Measurements from ENCODE around the gene MEF2C. TPM values are rescaled to one million over a fixed set of nuclear protein-coding genes. Genes with fewer than 3 reads are reported as not detected.
"Not testable (repeated sequence)": the region's sequence is repeated elsewhere in the genome, so short reads cannot be mapped to it uniquely, and the experiment has no call there.

Gene MEF2C
- polyA plus RNA-seq, 3 donors: 32.0 to 89.3 (median 88.3) TPM

- no peaks in the 10 kb centered on the region for H3K27me3 ChIP-seq (ENCODE audit: control insufficient read depth in 2 of 2, insufficient read depth in 2 of 2, low read length in 2 of 2)
- no peak overlapping the region for H2AFZ ChIP-seq (ENCODE audit: insufficient read depth, low read depth, low read length, poor library complexity, severe bottlenecking)
- no peak for DNase-seq
- no peak overlapping the region for H3K27ac Mint-ChIP-seq
- no peak overlapping the region for H3K9ac ChIP-seq (ENCODE audit: insufficient read depth, low read length, poor library complexity, severe bottlenecking)
- intact Hi-C loops (cut with micrococcal nuclease): no loop called here
- H3K4me2 ChIP-seq (replicated peaks; ENCODE audit: extremely low read depth, low read length, poor library complexity, severe bottlenecking): no peak overlapping the region
- no peaks in the 10 kb centered on the region for H3K4me1 ChIP-seq (ENCODE audit: control insufficient read depth in 1 of 2, insufficient read depth in 2 of 2, low read length in 2 of 2)
- no peaks in the 10 kb centered on the region for H3K36me3 ChIP-seq (replicated peaks in 1 of 2; ENCODE audit: control insufficient read depth in 1 of 2, insufficient read depth in 2 of 2, low read length in 2 of 2)
- no peaks in the 10 kb centered on the region for H4K20me1 ChIP-seq (ENCODE audit: insufficient read depth, low read length)
- peaks cover 0 to 3% (median 2%) of the 10 kb centered on the region in 7 donors for H3K9me3 Mint-ChIP-seq
- H3K36me3 Mint-ChIP-seq: peaks cover 3 to 4% of the 10 kb centered on the region in 2 donors
- H3K27me3 Mint-ChIP-seq (ENCODE audit: low read depth in 3 of 3): no peaks in the 10 kb centered on the region
- no peak overlapping the region for H3K4me3 ChIP-seq (replicated peaks in 1 of 3; ENCODE audit: low read depth in 2 of 3, low read length in 3 of 3)
- no peaks in the 10 kb centered on the region for H3K4me1 Mint-ChIP-seq
- no CpG with 5 or more reads among the region's 3 CpGs for WGBS (ENCODE audit: insufficient coverage)
- no peaks in the 10 kb centered on the region for H3K9me3 ChIP-seq (replicated peaks in 1 of 2; ENCODE audit: control insufficient read depth in 1 of 2, insufficient read depth in 1 of 2, low read length in 2 of 2)
- H3K4me3 Mint-ChIP-seq: no peak overlapping the region
- H3K79me2 ChIP-seq (ENCODE audit: insufficient read depth, low read length): no peaks in the 10 kb centered on the region
- no peak overlapping the region for H3K27ac ChIP-seq (ENCODE audit: low read depth in 1 of 2, low read length in 2 of 2)
- TF ChIP-seq CTCF (IDR thresholded peaks at IDR 0.05): no peak
Observed at GRCh38 chr5:88924330-88924657, 41.3 kb upstream of the MEF2C start.

GRCh38 chr5:88923623-88924329, 40.8 kb upstream of the MEF2C start:
- Mint-ChIP-seq H3K9me3 (peaks cover 0 to 3% (median 2%) of the 10 kb centered on the region in 7 donors), H3K27me3 (ENCODE audit: low read depth in 3 of 3) (no peaks in the 10 kb centered on the region), H3K27ac (no peak overlapping the region), H3K36me3 (peaks cover 2 to 4% of the 10 kb centered on the region in 2 donors), H3K4me1 (no peaks in the 10 kb centered on the region), H3K4me3 (no peak overlapping the region)
- Histone ChIP-seq H2AFZ (ENCODE audit: insufficient read depth, low read depth, low read length, poor library complexity, severe bottlenecking) (no peak overlapping the region), H3K27ac (ENCODE audit: low read depth in 1 of 2, low read length in 2 of 2) (no peak overlapping the region), H3K9ac (ENCODE audit: insufficient read depth, low read length, poor library complexity, severe bottlenecking) (no peak overlapping the region), H3K4me3 (replicated peaks in 1 of 3; ENCODE audit: low read depth in 2 of 3, low read length in 3 of 3) (no peak overlapping the region), H3K27me3 (ENCODE audit: control insufficient read depth in 2 of 2, insufficient read depth in 2 of 2, low read length in 2 of 2) (no peaks in the 10 kb centered on the region), H3K9me3 (replicated peaks in 1 of 2; ENCODE audit: control insufficient read depth in 1 of 2, insufficient read depth in 1 of 2, low read length in 2 of 2) (no peaks in the 10 kb centered on the region), H3K4me1 (ENCODE audit: control insufficient read depth in 1 of 2, insufficient read depth in 2 of 2, low read length in 2 of 2) (no peaks in the 10 kb centered on the region), H3K4me2 (replicated peaks; ENCODE audit: extremely low read depth, low read length, poor library complexity, severe bottlenecking) (no peak overlapping the region), H3K36me3 (replicated peaks in 1 of 2; ENCODE audit: control insufficient read depth in 1 of 2, insufficient read depth in 2 of 2, low read length in 2 of 2) (no peaks in the 10 kb centered on the region), H3K79me2 (ENCODE audit: insufficient read depth, low read length) (no peaks in the 10 kb centered on the region), H4K20me1 (ENCODE audit: insufficient read depth, low read length) (no peaks in the 10 kb centered on the region)
- 99% methylated on average over 9 of the region's 15 CpGs for WGBS (ENCODE audit: insufficient coverage)
- no peak for DNase-seq
- no peak for TF ChIP-seq CTCF (IDR thresholded peaks at IDR 0.05)
- intact Hi-C loops (cut with micrococcal nuclease): no loop called here

DNA sequence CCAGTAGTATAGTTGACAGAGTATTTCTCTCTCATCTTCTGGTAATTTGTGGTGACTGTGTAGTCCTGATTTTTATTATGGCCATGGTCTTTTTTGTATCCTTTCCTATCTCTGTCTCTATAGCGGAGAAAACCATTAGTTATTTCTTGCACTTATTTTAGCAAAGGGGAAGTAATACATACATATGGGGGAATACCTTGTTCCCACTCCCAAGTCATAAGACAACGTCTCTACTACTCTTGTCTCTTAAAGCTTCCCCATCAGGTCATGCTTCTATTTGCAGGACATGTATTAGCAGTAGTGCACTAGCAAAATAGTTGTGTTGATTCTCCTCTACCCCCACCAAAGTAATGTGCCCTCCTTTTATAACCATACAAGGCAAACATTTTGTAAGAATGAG, 29.8 kb upstream of the MEF2C start:
- H3K79me2 ChIP-seq (ENCODE audit: insufficient read depth, low read length); DNase-seq; H3K27ac ChIP-seq (ENCODE audit: low read depth in 1 of 2, low read length in 2 of 2); H3K4me1 ChIP-seq (ENCODE audit: control insufficient read depth in 1 of 2, insufficient read depth in 2 of 2, low read length in 2 of 2); H3K27me3 ChIP-seq (ENCODE audit: control insufficient read depth in 2 of 2, insufficient read depth in 2 of 2, low read length in 2 of 2); H3K36me3 Mint-ChIP-seq; intact Hi-C loops (cut with micrococcal nuclease); H4K20me1 ChIP-seq (ENCODE audit: insufficient read depth, low read length); H3K27ac Mint-ChIP-seq; H3K4me2 ChIP-seq (replicated peaks; ENCODE audit: extremely low read depth, low read length, poor library complexity, severe bottlenecking); H3K9ac ChIP-seq (ENCODE audit: insufficient read depth, low read length, poor library complexity, severe bottlenecking); H3K36me3 ChIP-seq (replicated peaks in 1 of 2; ENCODE audit: control insufficient read depth in 1 of 2, insufficient read depth in 2 of 2, low read length in 2 of 2); H3K4me3 Mint-ChIP-seq; H3K27me3 Mint-ChIP-seq (ENCODE audit: low read depth in 3 of 3); H3K9me3 ChIP-seq (replicated peaks in 1 of 2; ENCODE audit: control insufficient read depth in 1 of 2, insufficient read depth in 1 of 2, low read length in 2 of 2); H2AFZ ChIP-seq (ENCODE audit: insufficient read depth, low read depth, low read length, poor library complexity, severe bottlenecking); H3K9me3 Mint-ChIP-seq; H3K4me3 ChIP-seq (replicated peaks in 1 of 3; ENCODE audit: low read depth in 2 of 3, low read length in 3 of 3); H3K4me1 Mint-ChIP-seq: not testable (repeated sequence)
- no CpG with 5 or more reads among the region's 2 CpGs for WGBS (ENCODE audit: insufficient coverage)

All from CD14-positive monocyte (primary cell).